Measurements from ENCODE around the gene CSTPP1.

DNA sequence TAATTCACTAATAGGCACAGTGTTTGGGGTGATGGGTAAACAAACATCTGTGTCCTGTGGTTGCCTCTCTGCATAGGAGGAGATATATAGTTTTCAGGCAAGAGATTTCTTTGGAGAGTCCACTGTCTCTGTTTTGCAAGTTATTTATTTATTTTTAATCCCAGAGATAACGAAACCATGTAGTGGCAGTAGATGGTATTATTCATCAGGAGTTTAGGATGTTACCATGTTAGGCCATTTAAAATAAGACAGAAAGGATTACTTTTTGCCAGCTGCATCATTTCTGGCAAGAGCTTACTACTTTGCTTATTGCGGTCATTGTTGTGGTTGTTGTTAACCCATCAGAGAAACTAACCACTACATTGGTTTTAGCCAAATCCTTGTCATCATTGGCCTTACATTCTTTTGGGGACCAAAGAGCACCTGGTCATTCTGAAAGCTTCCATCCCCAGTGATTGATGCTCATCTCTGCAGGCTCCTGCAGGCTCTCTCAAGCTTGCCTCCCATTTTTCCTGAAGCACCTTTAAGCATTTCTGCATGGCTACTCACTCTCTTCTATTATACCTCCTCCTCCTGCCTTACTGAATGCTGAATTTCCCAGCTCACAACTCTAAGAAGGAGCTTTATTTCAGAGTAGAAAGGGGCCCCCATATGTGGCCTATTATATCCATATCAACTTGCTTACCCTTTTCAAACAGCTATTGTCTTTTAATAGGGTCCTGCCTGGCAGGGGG, 84.4 kb downstream of the CSTPP1 start:
- TF ChIP-seq, protein P1, sequence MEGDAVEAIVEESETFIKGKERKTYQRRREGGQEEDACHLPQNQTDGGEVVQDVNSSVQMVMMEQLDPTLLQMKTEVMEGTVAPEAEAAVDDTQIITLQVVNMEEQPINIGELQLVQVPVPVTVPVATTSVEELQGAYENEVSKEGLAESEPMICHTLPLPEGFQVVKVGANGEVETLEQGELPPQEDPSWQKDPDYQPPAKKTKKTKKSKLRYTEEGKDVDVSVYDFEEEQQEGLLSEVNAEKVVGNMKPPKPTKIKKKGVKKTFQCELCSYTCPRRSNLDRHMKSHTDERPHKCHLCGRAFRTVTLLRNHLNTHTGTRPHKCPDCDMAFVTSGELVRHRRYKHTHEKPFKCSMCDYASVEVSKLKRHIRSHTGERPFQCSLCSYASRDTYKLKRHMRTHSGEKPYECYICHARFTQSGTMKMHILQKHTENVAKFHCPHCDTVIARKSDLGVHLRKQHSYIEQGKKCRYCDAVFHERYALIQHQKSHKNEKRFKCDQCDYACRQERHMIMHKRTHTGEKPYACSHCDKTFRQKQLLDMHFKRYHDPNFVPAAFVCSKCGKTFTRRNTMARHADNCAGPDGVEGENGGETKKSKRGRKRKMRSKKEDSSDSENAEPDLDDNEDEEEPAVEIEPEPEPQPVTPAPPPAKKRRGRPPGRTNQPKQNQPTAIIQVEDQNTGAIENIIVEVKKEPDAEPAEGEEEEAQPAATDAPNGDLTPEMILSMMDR (IDR thresholded peaks at IDR 0.05): no peak
- no peak for TF ChIP-seq POLR2A (IDR thresholded peaks at IDR 0.05)
